ENCODE data around the gene STK32B.
"Not testable (repeated sequence)": the region's sequence is repeated elsewhere in the genome, so short reads cannot be mapped to it uniquely, and the experiment has no call there.

STK32B gene

DNA sequence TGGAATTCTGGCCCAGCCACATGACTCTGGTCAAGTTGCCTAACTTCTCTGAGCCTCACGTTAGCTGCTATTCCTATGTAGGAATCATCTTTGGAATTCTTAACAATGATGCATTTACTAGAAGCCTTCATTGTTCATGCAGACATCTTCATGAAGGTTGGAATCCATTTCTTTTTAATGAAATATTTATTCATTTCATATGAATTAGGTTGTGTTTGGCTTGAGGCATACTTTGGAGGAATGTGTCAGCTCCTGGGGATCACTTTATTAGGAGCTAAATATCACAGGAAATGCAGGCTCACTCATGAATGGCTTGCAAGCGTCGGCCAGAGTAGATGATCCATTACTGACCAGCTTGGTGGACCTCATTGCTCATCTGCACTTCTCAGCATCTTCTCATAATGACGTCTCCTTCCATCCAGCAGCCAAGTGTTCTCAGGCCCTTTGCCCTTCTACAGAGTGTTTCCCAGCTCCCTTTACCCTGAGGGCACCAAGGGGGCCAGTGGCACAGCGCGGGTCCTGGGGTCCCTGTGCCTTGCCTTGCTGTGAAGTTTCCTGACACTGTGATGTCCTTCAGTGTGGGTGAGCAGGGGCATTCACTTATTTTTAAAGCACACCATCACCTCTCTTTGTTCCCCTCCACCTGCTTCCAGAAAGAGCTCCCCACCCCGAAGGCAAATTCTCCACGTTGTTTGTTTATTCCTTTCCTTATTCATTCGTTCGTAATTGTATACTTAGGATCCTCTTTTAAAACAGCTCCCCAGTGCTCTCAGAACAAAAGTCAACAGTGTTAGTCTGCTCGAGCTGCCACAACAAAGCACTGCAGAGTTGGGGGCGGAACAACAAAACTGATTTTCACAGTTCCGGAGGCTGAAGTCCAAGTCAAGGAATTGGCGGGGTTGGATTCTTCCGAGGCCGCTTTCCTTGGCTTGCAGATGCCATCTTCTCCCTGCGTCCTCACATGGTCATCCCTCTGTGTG is 106.8 kb downstream of the STK32B start:
- no peak for TF ChIP-seq POLR2A (IDR thresholded peaks at IDR 0.05; ENCODE audit: low read length)
- no peak for TF ChIP-seq GATA1 (IDR thresholded peaks at IDR 0.05; ENCODE audit: low read depth, low read length)
- no peak for DNase-seq

DNA sequence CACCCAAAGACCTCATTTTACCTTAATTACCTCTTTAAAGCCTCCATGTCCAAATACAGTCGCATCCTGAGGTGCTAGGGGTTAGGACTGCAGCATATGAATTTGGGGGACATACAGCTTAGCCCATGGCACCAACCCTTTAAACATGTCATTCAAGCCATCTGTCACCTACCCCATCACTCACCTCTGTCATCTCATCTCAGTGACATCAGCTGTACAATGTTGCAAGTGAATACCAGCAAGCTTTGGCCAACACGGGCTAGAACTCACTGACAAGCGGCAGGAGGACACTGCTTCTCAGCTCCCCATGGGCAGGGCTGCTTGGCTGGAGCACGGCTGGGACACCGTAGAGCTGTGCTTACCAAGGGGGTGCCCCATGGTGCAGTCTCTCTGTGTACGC is 107.5 kb downstream of the STK32B start:
- no peak for DNase-seq
- TF ChIP-seq GATA1 (IDR thresholded peaks at IDR 0.05; ENCODE audit: low read depth, low read length) (no peak), POLR2A (IDR thresholded peaks at IDR 0.05; ENCODE audit: low read length) (no peak)

GRCh38 chr4:5160668-5161067 is 109.4 kb downstream of the STK32B start:
- TF ChIP-seq POLR2A (IDR thresholded peaks at IDR 0.05; ENCODE audit: low read length) = no peak
- no peak for TF ChIP-seq GATA1 (IDR thresholded peaks at IDR 0.05; ENCODE audit: low read depth, low read length)
- DNase-seq = no peak

GRCh38 chr4:5162909-5163508 is 111.7 kb downstream of the STK32B start:
- TF ChIP-seq POLR2A (IDR thresholded peaks at IDR 0.05; ENCODE audit: low read length) = no peak
- no peak for TF ChIP-seq GATA1 (IDR thresholded peaks at IDR 0.05; ENCODE audit: low read depth, low read length)

GRCh38 chr4:5164221-5164912 is 113.1 kb downstream of the STK32B start:
- TF ChIP-seq POLR2A (IDR thresholded peaks at IDR 0.05; ENCODE audit: low read length) (no peak), GATA1 (IDR thresholded peaks at IDR 0.05; ENCODE audit: low read depth, low read length) (no peak)

More at GRCh38 chr4:5162909-5163508, 111.7 kb downstream of the STK32B start:
- no peak for DNase-seq

DNA sequence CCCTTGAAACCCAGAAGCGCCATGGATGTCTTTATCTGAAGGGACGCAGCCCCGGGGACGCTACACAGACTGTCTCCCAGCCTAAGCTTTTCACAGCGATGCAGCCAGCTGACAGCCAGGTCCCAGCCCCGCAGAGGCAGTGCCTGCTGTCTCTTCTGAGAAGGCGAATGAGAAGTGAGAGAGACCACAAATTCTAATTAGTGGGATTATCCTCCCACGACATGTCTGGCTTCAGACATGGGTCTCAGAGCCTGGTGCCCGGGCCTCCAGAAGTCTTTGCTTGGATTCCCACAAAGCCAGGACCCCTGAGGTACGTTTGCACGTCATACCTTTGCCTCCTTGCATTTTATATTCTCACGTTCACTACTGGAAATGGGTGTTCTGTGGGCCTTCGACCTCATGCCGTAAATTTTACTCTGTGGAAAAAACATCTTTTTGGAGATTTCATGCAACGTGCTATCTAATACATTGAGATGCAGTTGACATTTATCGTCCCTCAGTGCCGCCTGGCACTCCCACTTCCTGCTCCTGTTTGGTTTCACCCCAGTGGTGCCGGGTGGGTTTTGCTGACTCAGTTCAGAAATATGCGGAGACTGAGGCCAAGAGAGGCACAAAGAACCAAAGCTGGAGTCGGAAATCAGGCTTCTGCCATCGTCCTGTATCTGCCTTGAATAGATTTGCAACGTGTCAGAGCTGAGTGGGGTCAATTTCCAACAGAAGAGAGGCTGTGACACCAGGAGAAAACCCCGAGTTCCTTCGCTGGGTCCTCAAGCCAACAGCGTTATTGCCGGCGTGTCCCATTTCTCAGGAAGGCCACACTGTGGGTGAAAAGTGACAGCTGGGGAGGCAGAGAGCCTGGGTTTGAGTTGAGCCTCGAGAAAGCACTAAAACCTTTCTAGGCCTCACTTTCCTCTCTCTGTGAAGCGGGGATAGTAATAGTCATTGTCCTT is 114.4 kb downstream of the STK32B start:
- no peak for TF ChIP-seq POLR2A (IDR thresholded peaks at IDR 0.05; ENCODE audit: low read length)
- no peak for TF ChIP-seq GATA1 (IDR thresholded peaks at IDR 0.05; ENCODE audit: low read depth, low read length)
- no peak for DNase-seq

More at GRCh38 chr4:5164221-5164912, 113.1 kb downstream of the STK32B start:
- no peak for DNase-seq

GRCh38 chr4:5166377-5166776 is 115.1 kb downstream of the STK32B start:
- no peak for TF ChIP-seq GATA1 (IDR thresholded peaks at IDR 0.05; ENCODE audit: low read depth, low read length)
- TF ChIP-seq POLR2A (IDR thresholded peaks at IDR 0.05; ENCODE audit: low read length) = no peak
- DNase-seq = no peak

- TF ChIP-seq GATA1 (IDR thresholded peaks at IDR 0.05; ENCODE audit: low read depth, low read length) (no peak), POLR2A (IDR thresholded peaks at IDR 0.05; ENCODE audit: low read length) (no peak)
- DNase-seq = no peak
Measured at GRCh38 chr4:5168891-5169290, 117.6 kb downstream of the STK32B start.

DNA sequence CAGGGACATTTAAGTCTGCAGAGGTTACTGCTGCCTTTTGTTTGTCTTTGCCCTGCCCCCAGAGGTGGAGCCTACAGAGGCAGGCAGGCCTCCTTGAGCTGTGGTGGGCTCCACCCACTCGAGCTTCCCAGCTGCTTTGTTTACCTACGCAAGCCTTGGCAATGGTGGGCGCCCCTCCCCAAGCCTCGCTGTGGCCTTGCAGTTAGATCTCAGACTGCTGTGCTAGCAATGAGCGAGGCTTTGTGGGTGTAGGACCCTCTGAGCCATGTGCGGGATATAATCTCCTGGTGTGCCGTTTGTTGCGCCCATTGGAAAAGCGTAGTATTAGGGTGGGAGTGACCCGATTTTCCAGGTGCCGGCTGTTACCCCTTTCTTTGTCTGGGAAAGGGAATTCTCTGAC is 124.6 kb downstream of the STK32B start:
- DNase-seq = not testable (repeated sequence)

- TF ChIP-seq GATA1 (IDR thresholded peaks at IDR 0.05; ENCODE audit: low read depth, low read length) = no peak
- TF ChIP-seq POLR2A (IDR thresholded peaks at IDR 0.05; ENCODE audit: low read length) = no peak
- DNase-seq = no peak
Measured at GRCh38 chr4:5184606-5185005, 133.3 kb downstream of the STK32B start.

GRCh38 chr4:5185551-5185950 is 134.3 kb downstream of the STK32B start:
- DNase-seq = no peak
- no peak for TF ChIP-seq GATA1 (IDR thresholded peaks at IDR 0.05; ENCODE audit: low read depth, low read length)
- no peak for TF ChIP-seq POLR2A (IDR thresholded peaks at IDR 0.05; ENCODE audit: low read length)

- no peak for TF ChIP-seq POLR2A (IDR thresholded peaks at IDR 0.05; ENCODE audit: low read length)
- TF ChIP-seq GATA1 (IDR thresholded peaks at IDR 0.05; ENCODE audit: low read depth, low read length) = no peak
- no peak for DNase-seq
Measured at GRCh38 chr4:5186271-5187064, 135.2 kb downstream of the STK32B start.
